Astrocyte (in vitro differentiated cells and primary cell): ENCODE results near the gene LYSMD4. TPM values are rescaled to one million over a fixed set of nuclear protein-coding genes. Genes with fewer than 3 reads are reported as not detected.

Experiments
- DNase-seq: peaks from one replicate; pipeline ENCODE4 v3.0.0-alpha.2; 2010; ENCODE audit warnings: low read depth
- FAIRE-seq: peaks from 2 replicates; lab custom pipeline; 2011; peaks lifted over from hg19 to GRCh38; lab: Jason Lieb, UNC
- H2AFZ ChIP-seq: 2 replicates; pipeline ENCODE4 v1.6.0; 2012; ENCODE audit warnings: low read depth, low read length, inconsistent platforms
- H3K27ac ChIP-seq: 2 replicates; pipeline ENCODE4 v1.5.1; 2011; ENCODE audit warnings: low read depth, low read length, inconsistent platforms
- H3K27me3 ChIP-seq: 2 replicates; pipeline ENCODE4 v1.6.0; 2011; ENCODE audit warnings: low read length, inconsistent platforms; ENCODE audit not compliant: insufficient read depth
- H3K36me3 ChIP-seq: 2 replicates; pipeline ENCODE4 v1.5.1; 2011; ENCODE audit warnings: low read length, inconsistent platforms; ENCODE audit not compliant: insufficient read depth
- H3K4me1 ChIP-seq: 2 replicates; pipeline ENCODE4 v1.5.1; 2011; ENCODE audit warnings: low read length, inconsistent platforms; ENCODE audit not compliant: insufficient read depth
- H3K4me2 ChIP-seq: 2 replicates; pipeline ENCODE4 v1.6.0; 2012; ENCODE audit warnings: low read length, inconsistent platforms
- H3K4me3 ChIP-seq: 2 replicates; pipeline ENCODE4 v1.5.1; 2011; ENCODE audit warnings: low read depth, mild to moderate bottlenecking, low read length, inconsistent platforms; ENCODE audit not compliant: insufficient read depth
- H3K79me2 ChIP-seq: 2 replicates; pipeline ENCODE4 v1.6.0; 2012; ENCODE audit warnings: mild to moderate bottlenecking, low read length, inconsistent platforms; ENCODE audit not compliant: insufficient read depth
- H3K9ac ChIP-seq: 2 replicates; pipeline ENCODE4 v1.6.0; 2012; ENCODE audit warnings: mild to moderate bottlenecking, low read length, inconsistent platforms
- H3K9me3 ChIP-seq: 2 replicates; pipeline ENCODE4 v1.5.1; 2012; ENCODE audit warnings: low read depth, mild to moderate bottlenecking, low read length, inconsistent platforms; ENCODE audit not compliant: insufficient read depth
- H4K20me1 ChIP-seq: 2 replicates; pipeline ENCODE4 v1.6.0; 2012; ENCODE audit warnings: low read length, inconsistent platforms; ENCODE audit not compliant: insufficient read depth
- H3K27ac Mint-ChIP-seq: one replicate; pipeline ENCODE4 v1.8.0; 2021; ENCODE audit warnings: mild to moderate bottlenecking, mixed read lengths; ENCODE audit not compliant: unreplicated experiment
- H3K27me3 Mint-ChIP-seq: one replicate; pipeline ENCODE4 v1.8.0; 2021; ENCODE audit warnings: low read depth, mixed read lengths; ENCODE audit not compliant: unreplicated experiment
- H3K36me3 Mint-ChIP-seq: one replicate; pipeline ENCODE4 v1.8.0; 2021; ENCODE audit warnings: low read depth, mixed read lengths; ENCODE audit not compliant: unreplicated experiment
- H3K4me1 Mint-ChIP-seq: one replicate; pipeline ENCODE4 v1.8.0; 2021; ENCODE audit warnings: low read depth, mixed read lengths; ENCODE audit not compliant: unreplicated experiment
- H3K4me3 Mint-ChIP-seq: one replicate; pipeline ENCODE4 v1.8.0; 2021; ENCODE audit warnings: mild to moderate bottlenecking, moderate library complexity, mixed read lengths; ENCODE audit not compliant: unreplicated experiment
- H3K9me3 Mint-ChIP-seq: one replicate; pipeline ENCODE4 v1.8.0; 2021; ENCODE audit warnings: mild to moderate bottlenecking, mixed read lengths; ENCODE audit not compliant: unreplicated experiment
- EZH2 ChIP-seq: IDR thresholded peaks from 2 replicates; pipeline ENCODE4 v1.6.1; 2012; ENCODE audit warnings: mild to moderate bottlenecking, low read length, inconsistent platforms; ENCODE audit not compliant: insufficient read depth
- total RNA-seq: library from RNA; stranded (reverse); gene quantifications from 2 replicates; pipeline ENCODE4 v1.2.1, GENCODE V29; 2021
- TF ChIP-seq, protein P1 (sequence below): IDR thresholded peaks from 2 replicates; pipeline ENCODE4 v1.5.1; 2011; ENCODE audit warnings: low read depth, mild to moderate bottlenecking, inconsistent platforms, low read length, moderate library complexity; ENCODE audit not compliant: insufficient read depth

The LYSMD4 gene
- total RNA-seq, 1 donor from 2014 or later: 5.0 TPM

DNA sequence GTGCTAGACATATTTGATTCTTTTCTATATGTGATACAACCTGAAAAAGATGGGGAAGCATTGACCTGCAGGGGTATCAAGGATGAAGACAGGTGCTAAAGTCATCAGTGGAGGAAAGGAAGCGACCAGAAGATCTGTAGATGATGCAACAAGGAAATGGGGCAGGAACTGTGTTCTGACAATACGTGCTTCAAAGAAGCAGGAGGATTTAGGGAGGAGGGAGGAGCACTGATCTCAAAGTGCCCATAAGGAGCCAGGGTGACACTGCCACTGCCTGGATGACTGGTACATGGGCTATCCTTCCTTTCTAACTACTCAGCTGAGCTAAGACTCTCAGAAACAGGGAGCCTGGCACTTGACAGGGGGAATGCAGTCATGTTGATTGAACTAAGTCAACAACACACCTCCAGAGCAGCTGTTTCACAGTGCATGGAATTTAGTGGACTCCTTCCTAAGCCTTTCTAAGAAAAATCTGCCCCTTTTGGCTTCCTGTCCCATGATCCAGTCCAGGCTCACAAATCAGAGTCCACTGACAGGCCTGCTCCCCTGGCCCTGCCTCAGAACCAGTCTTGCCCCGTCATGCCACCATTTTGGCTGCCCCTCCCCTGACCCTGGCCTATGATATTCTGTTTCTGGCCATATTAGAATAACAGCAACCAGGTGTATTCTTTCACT lies 12.0 kb downstream of the LYSMD4 start:
- DNase-seq (no peak), FAIRE-seq (no peak)
- H3K9ac ChIP-seq: no peak overlapping the region
- H4K20me1 ChIP-seq: peaks cover 19% of the 10 kb centered on the region
- Mint-ChIP-seq H3K4me1 (peaks cover 13% of the 10 kb centered on the region), H3K4me3 (no peak overlapping the region), H3K27ac (no peak overlapping the region), H3K27me3 (no peaks in the 10 kb centered on the region), H3K9me3 (peaks cover 8% of the 10 kb centered on the region), H3K36me3 (peaks cover 28% of the 10 kb centered on the region)
- H3K27me3 ChIP-seq: no peaks in the 10 kb centered on the region
- no peak overlapping the region for H3K27ac ChIP-seq
- no peaks in the 10 kb centered on the region for H3K36me3 ChIP-seq
- H3K4me2 ChIP-seq: no peak overlapping the region
- H3K79me2 ChIP-seq: no peaks in the 10 kb centered on the region
- peaks cover 12% of the 10 kb centered on the region for H3K9me3 ChIP-seq
- TF ChIP-seq, protein P1, sequence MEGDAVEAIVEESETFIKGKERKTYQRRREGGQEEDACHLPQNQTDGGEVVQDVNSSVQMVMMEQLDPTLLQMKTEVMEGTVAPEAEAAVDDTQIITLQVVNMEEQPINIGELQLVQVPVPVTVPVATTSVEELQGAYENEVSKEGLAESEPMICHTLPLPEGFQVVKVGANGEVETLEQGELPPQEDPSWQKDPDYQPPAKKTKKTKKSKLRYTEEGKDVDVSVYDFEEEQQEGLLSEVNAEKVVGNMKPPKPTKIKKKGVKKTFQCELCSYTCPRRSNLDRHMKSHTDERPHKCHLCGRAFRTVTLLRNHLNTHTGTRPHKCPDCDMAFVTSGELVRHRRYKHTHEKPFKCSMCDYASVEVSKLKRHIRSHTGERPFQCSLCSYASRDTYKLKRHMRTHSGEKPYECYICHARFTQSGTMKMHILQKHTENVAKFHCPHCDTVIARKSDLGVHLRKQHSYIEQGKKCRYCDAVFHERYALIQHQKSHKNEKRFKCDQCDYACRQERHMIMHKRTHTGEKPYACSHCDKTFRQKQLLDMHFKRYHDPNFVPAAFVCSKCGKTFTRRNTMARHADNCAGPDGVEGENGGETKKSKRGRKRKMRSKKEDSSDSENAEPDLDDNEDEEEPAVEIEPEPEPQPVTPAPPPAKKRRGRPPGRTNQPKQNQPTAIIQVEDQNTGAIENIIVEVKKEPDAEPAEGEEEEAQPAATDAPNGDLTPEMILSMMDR: no peak
- TF ChIP-seq EZH2: no peak
- H2AFZ ChIP-seq: no peak overlapping the region
- H3K4me1 ChIP-seq: peaks cover 10% of the 10 kb centered on the region
- H3K4me3 ChIP-seq: no peak overlapping the region

DNA sequence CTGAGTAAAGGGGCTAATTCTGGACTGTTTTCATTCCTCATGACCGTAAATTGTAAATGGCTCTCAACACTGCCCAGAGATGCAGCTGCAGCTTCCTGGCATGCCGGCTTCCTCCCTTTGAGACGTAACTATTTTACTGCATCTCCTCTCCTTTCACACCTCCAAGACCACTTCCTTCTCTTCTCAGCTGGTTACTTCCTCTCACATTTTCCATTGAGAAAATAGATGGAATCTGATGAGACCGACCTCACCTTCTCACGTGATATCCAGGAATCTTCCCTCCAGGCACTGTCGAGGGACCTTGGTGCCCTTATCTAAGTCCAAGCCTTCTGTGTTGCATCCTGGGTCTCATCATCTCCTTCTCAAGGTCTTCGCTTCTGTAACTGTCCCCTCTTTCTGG lies 12.7 kb downstream of the LYSMD4 start:
- no peak overlapping the region for H3K4me3 ChIP-seq
- H3K27ac ChIP-seq: no peak overlapping the region
- peaks cover 24% of the 10 kb centered on the region for H4K20me1 ChIP-seq
- peaks cover 8% of the 10 kb centered on the region for H3K9me3 ChIP-seq
- Mint-ChIP-seq H3K4me3 (no peak overlapping the region), H3K36me3 (peaks cover 28% of the 10 kb centered on the region), H3K4me1 (peaks cover 13% of the 10 kb centered on the region), H3K27me3 (no peaks in the 10 kb centered on the region), H3K9me3 (peaks cover 8% of the 10 kb centered on the region), H3K27ac (no peak overlapping the region)
- no peak overlapping the region for H2AFZ ChIP-seq
- H3K4me1 ChIP-seq: peaks cover 10% of the 10 kb centered on the region
- no peaks in the 10 kb centered on the region for H3K79me2 ChIP-seq
- H3K4me2 ChIP-seq: no peak overlapping the region
- FAIRE-seq (no peak), DNase-seq (no peak)
- H3K36me3 ChIP-seq: peaks cover 3% of the 10 kb centered on the region
- no peak overlapping the region for H3K9ac ChIP-seq
- TF ChIP-seq, protein P1: no peak
- TF ChIP-seq EZH2: no peak
- no peaks in the 10 kb centered on the region for H3K27me3 ChIP-seq

- H3K4me1 Mint-ChIP-seq: peaks cover 13% of the 10 kb centered on the region
- H2AFZ ChIP-seq: no peak overlapping the region
- peaks cover 10% of the 10 kb centered on the region for H3K4me1 ChIP-seq
- no peak overlapping the region for H3K9ac ChIP-seq
- H3K9me3 Mint-ChIP-seq: peaks cover 2% of the 10 kb centered on the region
- H3K79me2 ChIP-seq: no peaks in the 10 kb centered on the region
- H3K27ac ChIP-seq: no peak overlapping the region
- H3K4me3 Mint-ChIP-seq: no peak overlapping the region
- H3K9me3 ChIP-seq: no peaks in the 10 kb centered on the region
- TF ChIP-seq, protein P1: no peak
- no peak for TF ChIP-seq EZH2
- DNase-seq: peak; percentile 95
- FAIRE-seq: no peak
- no peaks in the 10 kb centered on the region for H3K27me3 Mint-ChIP-seq
- peaks cover 21% of the 10 kb centered on the region for H3K36me3 Mint-ChIP-seq
- H3K4me3 ChIP-seq: no peak overlapping the region
- peaks cover 29% of the 10 kb centered on the region for H4K20me1 ChIP-seq
- H3K4me2 ChIP-seq: peak overlapping the region; percentile 16
- no peaks in the 10 kb centered on the region for H3K27me3 ChIP-seq
- H3K27ac Mint-ChIP-seq: no peak overlapping the region
- peaks cover 11% of the 10 kb centered on the region for H3K36me3 ChIP-seq
These were observed 14.1 kb downstream of the LYSMD4 start for GRCh38 chr15:99719096-99719541.
